ENCODE results near the gene STX5. TPM values are rescaled to one million over a fixed set of nuclear protein-coding genes. Genes with fewer than 3 reads are reported as not detected.
"Not testable (repeated sequence)": the region's sequence is repeated elsewhere in the genome, so short reads cannot be mapped to it uniquely, and the experiment has no call there.

STX5 gene
- polyA plus RNA-seq, 12 donors: 29.8 to 50.9 (median 34.3) TPM; not detected in 1

DNA sequence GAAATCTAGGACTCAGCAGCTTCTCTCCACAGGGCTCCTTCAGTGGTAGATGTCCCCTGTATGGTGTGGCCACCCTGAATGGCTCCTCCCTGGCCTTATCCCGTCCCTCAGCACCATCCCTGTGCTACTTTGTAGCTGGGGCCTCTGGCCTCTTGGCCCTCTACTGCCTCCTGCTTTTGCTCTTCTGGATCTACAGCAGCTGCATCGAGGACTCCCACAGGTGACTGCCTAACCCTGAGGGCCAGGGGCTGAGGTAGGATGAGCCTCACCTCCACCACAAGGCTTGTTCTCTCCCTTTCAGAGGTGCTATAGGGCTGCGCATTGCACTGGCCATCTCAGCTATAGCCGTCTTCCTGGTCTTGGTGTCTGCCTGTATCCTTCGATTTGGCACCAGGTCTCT, 42.9 kb downstream of the STX5 start:
- no peak for DNase-seq

DNA sequence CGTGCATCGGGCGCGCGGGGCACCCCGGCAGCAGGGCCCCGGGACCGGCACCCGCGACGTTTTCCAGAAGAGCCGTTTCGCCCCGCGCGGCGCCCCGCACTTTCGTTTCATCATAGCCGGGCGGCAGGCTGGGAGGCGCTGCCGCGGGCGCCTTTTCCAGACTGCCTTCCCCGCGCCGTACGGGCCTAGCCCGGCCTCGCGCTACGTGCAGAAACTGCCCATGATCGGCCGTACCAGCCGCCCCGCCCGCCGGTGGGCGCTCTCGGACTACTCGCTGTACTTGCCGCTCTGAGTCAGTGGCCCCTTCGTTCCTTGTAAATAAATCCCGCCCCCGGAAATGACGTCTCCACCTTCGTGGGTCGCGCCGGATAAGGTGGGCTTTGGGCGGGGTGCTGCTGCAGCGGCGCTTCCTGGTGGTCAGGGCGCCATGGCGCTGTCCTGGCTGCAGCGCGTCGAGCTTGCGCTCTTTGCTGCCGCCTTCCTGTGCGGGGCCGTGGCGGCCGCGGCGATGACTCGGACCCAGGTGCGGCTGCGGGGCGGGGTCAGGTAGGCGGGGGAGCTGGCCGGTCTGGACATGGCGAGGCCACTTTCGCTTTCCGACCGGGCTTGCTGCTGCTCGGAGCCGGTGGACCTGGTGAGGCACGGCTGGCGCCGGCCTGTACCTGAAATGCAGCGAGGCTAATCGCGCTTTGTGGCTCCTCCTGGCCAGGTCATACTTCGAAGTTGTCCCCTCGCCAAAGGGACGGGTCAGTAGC, 44.7 kb downstream of the STX5 start, which contains the start of gene TMEM179B:
Gene TMEM179B, plus strand, starts transcription at position 398 of the 755 bp plus-strand sequence. Its CDS starts 30 bp downstream, at position 428.
- DNase-seq: peak; percentile 99

DNA sequence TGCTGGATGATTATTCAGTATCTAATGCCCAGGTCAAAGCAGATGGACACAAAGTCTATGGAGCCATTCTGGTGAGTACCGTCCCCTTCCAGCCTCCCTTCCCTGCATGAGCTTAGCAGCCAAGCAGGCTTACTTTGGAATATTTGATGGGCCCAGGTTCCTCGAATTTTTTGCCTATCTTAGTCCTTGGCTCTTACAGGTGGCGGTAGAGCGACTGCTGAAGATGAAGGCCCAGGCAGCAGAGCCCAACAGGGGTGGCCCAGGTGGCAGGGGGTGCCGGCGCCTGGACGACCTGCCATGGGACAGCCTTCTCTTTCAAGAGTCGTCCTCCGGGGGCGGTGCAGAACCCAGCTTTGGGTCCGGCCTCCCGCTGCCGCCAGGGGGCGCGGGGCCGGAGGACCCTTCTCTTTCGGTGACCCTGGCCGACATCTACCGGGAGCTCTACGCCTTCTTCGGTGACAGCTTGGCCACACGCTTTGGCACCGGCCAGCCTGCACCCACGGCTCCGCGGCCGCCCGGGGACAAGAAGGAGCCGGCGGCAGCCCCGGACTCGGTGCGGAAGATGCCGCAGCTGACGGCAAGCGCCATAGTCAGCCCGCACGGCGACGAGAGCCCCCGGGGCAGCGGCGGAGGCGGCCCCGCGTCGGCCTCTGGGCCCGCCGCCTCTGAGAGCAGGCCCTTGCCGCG, 45.4 kb downstream of the STX5 start:
- peak; percentile 92 for DNase-seq

DNA sequence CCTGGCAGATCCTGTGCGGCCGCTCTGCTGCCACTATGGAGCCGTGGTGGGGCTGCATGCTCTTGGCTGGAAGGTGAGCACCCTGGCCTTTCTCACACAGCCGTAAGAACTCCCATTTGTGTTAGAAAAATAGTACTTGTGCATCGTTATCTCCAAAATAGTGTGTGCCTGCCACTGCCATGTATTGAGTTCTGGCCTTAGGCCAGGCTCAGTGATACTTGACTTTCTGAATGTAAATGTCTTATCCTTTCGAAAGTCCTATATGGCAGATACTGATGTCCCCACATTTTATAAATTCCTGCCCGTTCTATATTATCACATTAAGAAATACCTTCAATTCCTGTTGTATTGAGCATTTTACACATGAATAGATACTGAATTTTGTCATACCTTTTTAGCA, 49.1 kb downstream of the STX5 start:
- DNase-seq: no peak

DNA sequence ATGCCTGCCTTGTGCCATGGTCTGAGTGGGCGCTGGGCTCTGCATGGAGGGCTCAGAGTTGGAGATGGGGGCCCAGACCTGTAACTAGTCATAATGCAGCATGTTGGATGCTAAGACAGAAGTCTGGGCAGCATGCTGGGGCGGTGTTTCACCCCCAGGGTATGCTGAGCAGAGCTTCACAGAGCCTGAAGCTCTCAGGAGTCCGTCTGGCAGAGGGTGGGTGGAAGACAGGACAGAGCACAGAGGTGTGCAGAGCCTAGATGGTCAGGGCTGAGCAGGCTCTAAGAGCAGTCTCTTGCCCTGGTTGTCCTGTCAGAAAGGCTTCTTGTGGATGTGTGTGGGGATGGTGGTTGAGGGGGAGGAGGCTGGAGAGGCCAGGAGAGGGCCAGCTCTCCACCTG, 53.4 kb downstream of the STX5 start:
- DNase-seq: no peak

DNA sequence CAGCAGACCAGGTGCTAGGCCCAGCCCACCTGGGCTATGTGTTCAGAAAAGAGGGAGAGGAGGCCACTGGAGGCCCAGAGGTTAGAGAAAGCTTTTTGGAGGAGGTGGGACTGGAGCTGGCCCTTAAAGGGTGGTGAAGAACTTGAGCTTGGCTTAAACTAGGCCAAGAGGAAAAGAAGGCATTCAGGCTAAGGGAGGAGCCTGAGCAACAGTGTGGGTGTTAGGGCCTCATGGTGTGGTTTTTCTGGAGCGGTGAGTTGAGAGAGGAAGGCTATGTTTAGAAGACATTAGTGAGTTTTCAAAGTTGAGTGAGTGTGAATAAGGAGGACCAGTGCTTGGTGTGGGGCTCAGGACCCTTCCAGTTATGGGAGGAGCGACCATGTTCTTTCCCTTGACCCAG, 54.5 kb downstream of the STX5 start:
- no peak for DNase-seq

DNA sequence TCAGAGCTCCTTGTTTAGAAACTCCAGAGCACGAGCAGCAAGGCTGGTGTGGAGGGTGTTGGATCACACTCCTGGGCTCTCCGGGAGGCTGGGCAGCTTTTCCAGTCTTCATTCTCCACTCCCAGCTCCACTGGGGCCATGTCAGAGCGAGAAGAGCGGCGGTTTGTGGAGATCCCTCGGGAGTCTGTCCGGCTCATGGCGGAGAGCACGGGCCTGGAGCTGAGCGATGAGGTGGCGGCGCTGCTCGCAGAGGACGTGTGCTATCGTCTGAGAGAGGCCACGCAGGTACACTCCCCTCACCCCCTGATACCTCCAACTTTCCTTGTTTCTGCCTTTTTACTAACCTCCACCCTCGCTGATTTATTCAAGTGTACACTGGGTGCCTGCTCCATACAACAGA, 56.2 kb downstream of the STX5 start:
- no peak for DNase-seq

DNA sequence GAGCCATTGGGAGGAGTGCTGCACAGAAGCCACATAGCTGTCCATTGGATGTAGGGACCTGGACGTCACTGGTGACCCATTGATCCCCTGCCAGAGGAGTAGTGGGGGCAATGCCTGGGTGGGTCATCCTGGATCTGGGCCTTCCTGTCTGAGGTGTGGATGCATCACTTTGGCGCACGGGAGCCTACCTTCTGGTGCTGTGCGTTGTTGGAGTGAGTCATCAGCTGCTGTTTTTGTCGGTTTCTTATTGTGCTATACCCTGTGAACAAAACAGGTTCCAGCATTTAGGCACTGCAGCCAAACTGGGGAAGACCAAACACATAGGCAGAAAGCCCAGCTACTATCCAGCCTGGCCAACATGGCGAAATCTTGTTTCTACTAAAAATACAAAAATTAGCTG, 57.4 kb downstream of the STX5 start:
- no peak for DNase-seq

DNA sequence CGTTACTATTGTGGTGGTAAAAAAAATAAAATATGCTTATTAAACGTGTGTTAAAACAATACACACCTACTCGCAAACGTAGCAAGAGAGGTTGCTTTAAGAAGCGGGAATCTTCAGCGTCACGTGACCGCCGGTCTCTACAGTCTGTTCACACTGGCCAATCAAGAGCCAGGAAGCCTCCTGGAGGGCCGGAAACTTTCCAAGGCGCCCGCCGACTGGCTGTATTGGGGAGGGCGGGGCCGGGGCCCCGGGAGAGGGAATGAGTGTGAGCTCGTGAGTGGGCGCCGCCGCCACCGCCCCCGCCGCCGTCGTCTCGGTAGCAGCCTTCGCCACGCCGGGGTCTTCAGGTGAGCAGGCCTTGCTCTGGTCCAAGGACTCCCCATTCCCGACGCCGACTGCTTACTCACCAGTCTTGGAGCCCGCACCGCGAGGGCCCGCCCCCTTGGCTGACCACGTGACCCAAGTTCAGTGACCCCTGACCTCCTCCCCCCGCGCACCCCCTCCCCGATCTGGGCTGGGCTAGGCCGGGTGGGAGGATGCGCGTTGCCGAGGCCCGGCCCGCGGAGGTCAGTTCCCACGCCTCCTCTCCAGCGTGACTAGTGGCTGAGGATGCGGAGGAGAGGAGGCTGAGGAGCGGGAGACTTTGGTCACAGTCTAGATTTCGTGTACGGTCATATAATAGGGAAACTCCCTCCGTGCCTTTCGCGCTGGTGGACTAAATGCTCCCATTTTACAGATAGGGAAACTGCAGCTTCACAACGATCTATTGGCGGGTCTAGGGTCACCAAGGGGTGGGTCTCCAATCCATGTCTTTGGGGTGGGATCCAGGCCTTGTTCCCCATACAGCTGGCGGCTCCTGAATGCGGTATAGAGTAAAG, 60.5 kb downstream of the STX5 start, which contains the start of gene TAF6L:
Gene TAF6L, plus strand, starts transcription at position 253 of the 878 bp plus-strand sequence. CDS start 4,388 bp downstream, outside the sequence.
- peak; percentile 96 for DNase-seq

DNA sequence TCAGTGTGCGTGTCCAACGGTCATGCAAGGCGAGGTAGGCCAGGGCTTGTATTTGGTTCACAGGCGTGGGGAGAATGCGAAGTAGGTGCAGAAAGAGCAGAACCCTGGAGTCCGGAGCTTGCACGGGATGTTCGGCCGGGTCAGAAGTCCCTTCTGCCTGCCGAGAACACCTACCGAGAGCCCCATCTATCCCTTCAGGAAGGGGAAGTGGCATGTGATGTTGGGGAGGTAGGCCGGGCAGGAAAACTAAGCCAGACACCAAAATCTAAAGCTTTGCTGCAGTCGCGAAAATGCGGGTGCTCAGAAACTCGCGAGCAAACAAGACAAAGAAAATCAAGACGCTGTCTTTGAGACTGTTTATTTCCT, 61.1 kb downstream of the STX5 start:
- no peak for DNase-seq

DNA sequence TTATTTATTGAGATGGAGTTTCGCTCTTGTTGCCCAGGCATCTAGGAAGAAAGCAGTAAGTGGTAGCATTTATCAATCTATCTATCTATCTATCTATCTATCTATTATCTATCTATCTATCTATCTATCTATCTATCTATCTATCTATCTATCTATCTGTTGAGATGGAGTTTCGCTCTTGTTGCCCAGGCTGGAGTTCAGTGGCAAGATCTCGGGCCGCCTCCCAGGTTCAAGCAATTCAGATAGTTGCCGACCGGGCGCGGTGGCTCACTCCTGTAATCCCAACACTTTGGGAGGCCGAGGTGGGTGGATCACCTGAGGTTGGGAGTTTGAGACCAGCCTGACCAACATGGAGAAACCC, 71.0 kb downstream of the STX5 start:
- not testable (repeated sequence) for DNase-seq

DNA sequence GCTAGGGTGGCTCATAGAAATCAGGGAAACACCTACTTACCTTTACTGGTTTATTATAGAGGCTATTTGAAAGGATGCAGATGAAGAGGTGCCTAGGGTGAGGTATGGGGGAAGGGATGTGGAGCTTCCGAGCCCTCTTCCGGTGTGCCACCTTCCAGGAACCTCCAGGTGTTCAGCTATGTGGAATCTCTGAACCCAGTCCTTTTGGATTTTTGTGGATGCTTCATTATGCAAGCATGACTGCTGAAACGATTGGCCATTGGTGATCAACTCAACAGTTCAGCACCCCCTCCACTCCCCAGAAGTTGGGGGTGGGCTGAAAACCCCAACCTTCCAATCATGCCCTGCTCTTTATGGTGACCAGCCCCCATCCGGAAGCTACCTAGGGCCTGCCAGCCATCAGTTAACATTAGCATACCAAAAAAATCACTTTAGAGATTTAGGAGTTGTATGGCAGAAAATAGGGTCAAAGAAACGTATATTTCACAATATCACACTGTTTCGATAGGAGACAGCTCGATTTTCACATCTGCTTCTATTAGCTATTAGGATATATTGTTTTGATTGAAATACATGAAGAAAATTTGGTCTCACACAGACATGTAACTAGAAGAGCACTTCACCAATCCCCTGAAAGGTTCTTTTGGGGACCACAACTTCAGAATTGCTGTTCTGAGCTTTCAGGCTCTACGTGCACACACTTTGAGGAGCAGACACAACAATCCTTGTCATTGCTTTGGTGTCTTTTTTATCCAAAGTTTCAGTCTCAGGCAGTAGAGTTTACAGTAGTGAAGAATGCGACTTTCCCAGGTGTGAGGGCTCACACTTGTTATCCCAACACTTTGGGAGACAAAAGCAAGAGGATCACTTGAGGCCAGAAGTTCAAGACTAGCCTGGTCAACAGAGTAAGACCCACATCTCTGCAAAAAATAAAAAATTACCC, 73.7 kb downstream of the STX5 start:
- DNase-seq: no peak

Other genes with a start within 250 kb of the STX5 start
- gene TUT1, start 240.5 kb downstream of the STX5 start, polyA plus RNA-seq (ENCODE audit: insufficient read length in 12 of 12): 10 to 100 TPM in 10 of 12 donors, 1 to 10 TPM in 1, not detected in 1; 7.8 to 17.4 (median 14.4) TPM
- 100 to 1,000 TPM in 1 of 12 donors, 10 to 100 TPM in 11; 29.1 to 168 (median 45.1) TPM for gene MTA2, start 230.2 kb downstream of the STX5 start, polyA plus RNA-seq (ENCODE audit: insufficient read length in 12 of 12)
- 10 to 100 TPM in 11 of 12 donors, not detected in 1; 12.1 to 35.5 (median 16.2) TPM for gene EML3, start 219.3 kb downstream of the STX5 start, polyA plus RNA-seq (ENCODE audit: insufficient read length in 12 of 12)
- gene ROM1, start 218.8 kb downstream of the STX5 start, polyA plus RNA-seq (ENCODE audit: insufficient read length in 12 of 12): 1 to 10 TPM in 9 of 12 donors, under 1 TPM in 1, not detected in 2; 0.87 to 3.2 (median 1.6) TPM
- gene B3GAT3, start 210.1 kb downstream of the STX5 start, polyA plus RNA-seq (ENCODE audit: insufficient read length in 12 of 12): 10 to 100 TPM in 11 of 12 donors, not detected in 1; 13.2 to 40.2 (median 15.7) TPM
- gene GANAB, start 185.4 kb downstream of the STX5 start, polyA plus RNA-seq (ENCODE audit: insufficient read length in 12 of 12): 100 to 1,000 TPM; 131 to 283 (median 176) TPM
- 10 to 100 TPM in 7 of 12 donors, 1 to 10 TPM in 4, not detected in 1; 8.0 to 13.0 (median 10.7) TPM for gene INTS5, start 178.7 kb downstream of the STX5 start, polyA plus RNA-seq (ENCODE audit: insufficient read length in 12 of 12)
- gene C11orf98, start 166.8 kb downstream of the STX5 start, polyA plus RNA-seq (ENCODE audit: insufficient read length in 12 of 12): 10 to 100 TPM in 11 of 12 donors, not detected in 1; 27.4 to 66.5 (median 34.9) TPM
- 1 to 10 TPM in 10 of 12 donors, not detected in 2; 2.3 to 3.6 (median 2.8) TPM for gene CSKMT, start 166.7 kb downstream of the STX5 start, polyA plus RNA-seq (ENCODE audit: insufficient read length in 12 of 12)
- gene UQCC3, start 160.4 kb downstream of the STX5 start, polyA plus RNA-seq (ENCODE audit: insufficient read length in 12 of 12): 1 to 10 TPM in 10 of 12 donors, not detected in 2; 4.2 to 6.5 (median 4.7) TPM
- gene LBHD1, start 159.8 kb downstream of the STX5 start, polyA plus RNA-seq (ENCODE audit: insufficient read length in 12 of 12): 1 to 10 TPM in 11 of 12 donors, not detected in 1; 3.3 to 9.5 (median 6.4) TPM
- gene UBXN1, start 153.0 kb downstream of the STX5 start, polyA plus RNA-seq (ENCODE audit: insufficient read length in 12 of 12): 100 to 1,000 TPM in 11 of 12 donors, not detected in 1; 110 to 172 (median 124) TPM
- gene LRRN4CL, start 142.5 kb downstream of the STX5 start, polyA plus RNA-seq (ENCODE audit: insufficient read length in 12 of 12): 10 to 100 TPM in 11 of 12 donors, not detected in 1; 13.6 to 31.1 (median 17.5) TPM
- 10 to 100 TPM in 11 of 12 donors, not detected in 1; 16.3 to 71.7 (median 23.7) TPM for gene BSCL2, start 124.6 kb downstream of the STX5 start, polyA plus RNA-seq (ENCODE audit: insufficient read length in 12 of 12)
- gene GNG3, start 124.4 kb downstream of the STX5 start, polyA plus RNA-seq (ENCODE audit: insufficient read length in 12 of 12): 1 to 10 TPM in 1 of 12 donors, under 1 TPM in 8, not detected in 3; 0.34 to 1.2 (median 0.70) TPM
- 10 to 100 TPM in 11 of 12 donors, not detected in 1; 40.6 to 57.1 (median 49.4) TPM for gene HNRNPUL2, start 104.6 kb downstream of the STX5 start, polyA plus RNA-seq (ENCODE audit: insufficient read length in 12 of 12)
- 10 to 100 TPM in 11 of 12 donors, not detected in 1; 26.5 to 59.9 (median 30.2) TPM for gene TTC9C, start 103.6 kb downstream of the STX5 start, polyA plus RNA-seq (ENCODE audit: insufficient read length in 12 of 12)
- gene ZBTB3, start 77.9 kb downstream of the STX5 start, polyA plus RNA-seq (ENCODE audit: insufficient read length in 12 of 12): 1 to 10 TPM in 10 of 12 donors, not detected in 2; 3.1 to 5.1 (median 4.2) TPM
- gene POLR2G, start 70.5 kb downstream of the STX5 start, polyA plus RNA-seq (ENCODE audit: insufficient read length in 12 of 12): 100 to 1,000 TPM in 2 of 12 donors, 10 to 100 TPM in 9, not detected in 1; 60.7 to 102 (median 88.3) TPM
- 10 to 100 TPM in 11 of 12 donors, not detected in 1; 11.8 to 67.7 (median 14.6) TPM for gene TAF6L, start 60.7 kb downstream of the STX5 start, polyA plus RNA-seq (ENCODE audit: insufficient read length in 12 of 12)
- gene TMEM179B, start 44.6 kb downstream of the STX5 start, polyA plus RNA-seq (ENCODE audit: insufficient read length in 12 of 12): 10 to 100 TPM in 11 of 12 donors, not detected in 1; 25.7 to 41.4 (median 28.8) TPM
- gene TMEM223, start 40.0 kb downstream of the STX5 start, polyA plus RNA-seq (ENCODE audit: insufficient read length in 12 of 12): 10 to 100 TPM in 10 of 12 donors, not detected in 2; 11.9 to 16.9 (median 15.1) TPM
- gene NXF1, start 26.6 kb downstream of the STX5 start, polyA plus RNA-seq (ENCODE audit: insufficient read length in 12 of 12): 100 to 1,000 TPM in 1 of 12 donors, 10 to 100 TPM in 10, not detected in 1; 55.0 to 132 (median 69.9) TPM
- gene TEX54, start 790 bp upstream of the STX5 start, polyA plus RNA-seq (ENCODE audit: insufficient read length in 12 of 12): under 1 TPM in 2 of 12 donors, not detected in 10; 0.42 to 0.80 TPM
- 10 to 100 TPM in 11 of 12 donors, not detected in 1; 19.1 to 36.6 (median 30.7) TPM for gene WDR74, start 7.5 kb upstream of the STX5 start, polyA plus RNA-seq (ENCODE audit: insufficient read length in 12 of 12)
- 100 to 1,000 TPM in 1 of 12 donors, 10 to 100 TPM in 10, not detected in 1; 32.8 to 132 (median 44.9) TPM for gene SLC3A2, start 48.8 kb upstream of the STX5 start, polyA plus RNA-seq (ENCODE audit: insufficient read length in 12 of 12)
- 1 to 10 TPM in 1 of 12 donors, under 1 TPM in 2, not detected in 9; 0.08 to 1.1 (median 0.48) TPM for gene CHRM1, start 89.3 kb upstream of the STX5 start, polyA plus RNA-seq (ENCODE audit: insufficient read length in 12 of 12)
- under 1 TPM in 3 of 12 donors, not detected in 9; 0.11 to 0.27 (median 0.15) TPM for gene SLC22A6, start 152.9 kb upstream of the STX5 start, polyA plus RNA-seq (ENCODE audit: insufficient read length in 12 of 12)
- under 1 TPM in 2 of 12 donors, not detected in 10; 0.18 to 0.56 TPM for gene SLC22A8, start 183.8 kb upstream of the STX5 start, polyA plus RNA-seq (ENCODE audit: insufficient read length in 12 of 12)